Measurements from ENCODE around the gene PCSK7. TPM values are rescaled to one million over a fixed set of nuclear protein-coding genes. Genes with fewer than 3 reads are reported as not detected.

Gene PCSK7
- total and polyA plus RNA-seq, 4 experiments from 2014 or later: 33.3 to 325 (median 192) TPM

GRCh38 chr11:117221775-117222517 lies 9.9 kb downstream of the PCSK7 start:
- no peaks in the 10 kb centered on the region for H3K27me3 ChIP-seq (ENCODE audit: insufficient read depth, low read length)
- ChIA-PET CTCF (ENCODE audit: partially characterized antibody) (interaction anchor here (0.7 to 1.5 kb wide), 4 partner anchors 9 to 68 kb away, joined by 3 to 7 read pairs (median 3); partner anchors contain the start of gene PCSK7), POLR2A (ENCODE audit: partially characterized antibody) (interaction anchor here (3.9 kb wide), 1 partner anchor 9 kb away, joined by 26 read pairs; the partner anchor contains the start of gene PCSK7)
- H3K36me3 ChIP-seq (ENCODE audit: insufficient read depth, low read length): peaks cover 93% of the 10 kb centered on the region
- no peak for DNase-seq
- no peak overlapping the region for H3K4me3 Mint-ChIP-seq
- H3K4me1 ChIP-seq (ENCODE audit: insufficient read depth, low read length): peaks cover 9% of the 10 kb centered on the region
- no peak overlapping the region for H3K4me3 ChIP-seq (ENCODE audit: low read length in 2 of 2)
- H3K9me3 ChIP-seq (ENCODE audit: control insufficient read depth in 1 of 2, low read length in 2 of 2): no peaks in the 10 kb centered on the region
- no peaks in the 10 kb centered on the region for H3K9me3 Mint-ChIP-seq
- H3K27ac Mint-ChIP-seq: peak overlapping the region in 4 of 7 donors; percentile 18 to 65 (median 42)
- H3K36me3 Mint-ChIP-seq: peaks cover 74 to 93% of the 10 kb centered on the region in 2 donors
- intact Hi-C loops (cut with micrococcal nuclease): no loop called here
- no peaks in the 10 kb centered on the region for H3K27me3 Mint-ChIP-seq
- H3K4me1 Mint-ChIP-seq: peaks cover 6 to 18% (median 8%) of the 10 kb centered on the region in 4 donors
- no peak overlapping the region for H3K27ac ChIP-seq (ENCODE audit: low read depth, low read length)

- H3K36me3 ChIP-seq (ENCODE audit: insufficient read depth, low read length): peaks cover 93% of the 10 kb centered on the region
- Mint-ChIP-seq H3K4me1 (peaks cover under 1 to 10% (median 3%) of the 10 kb centered on the region in 4 donors), H3K27me3 (no peaks in the 10 kb centered on the region), H3K36me3 (peaks cover 70 to 92% of the 10 kb centered on the region in 2 donors), H3K4me3 (no peak overlapping the region), H3K9me3 (no peaks in the 10 kb centered on the region), H3K27ac (peak overlapping the region in 2 of 7 donors; percentile 2 to 73)
- CTCF ChIA-PET (ENCODE audit: partially characterized antibody): interaction anchor here (1.3 to 2.0 kb wide), 4 partner anchors 9 to 42 kb away, joined by 3 to 9 read pairs (median 6); partner anchors contain the start of genes PCSK7 and SIDT2
- no peaks in the 10 kb centered on the region for H3K27me3 ChIP-seq (ENCODE audit: insufficient read depth, low read length)
- no peaks in the 10 kb centered on the region for H3K9me3 ChIP-seq (ENCODE audit: control insufficient read depth in 1 of 2, low read length in 2 of 2)
- intact Hi-C loops (cut with micrococcal nuclease): no loop called here
- H3K4me1 ChIP-seq (ENCODE audit: insufficient read depth, low read length): peaks cover 2% of the 10 kb centered on the region
- H3K4me3 ChIP-seq (ENCODE audit: low read length in 2 of 2): no peak overlapping the region
- POLR2A ChIA-PET (ENCODE audit: partially characterized antibody): interaction anchor here (3.9 kb wide), 1 partner anchor 10 kb away, joined by 26 read pairs; the partner anchor contains the start of gene PCSK7
- no peak overlapping the region for H3K27ac ChIP-seq (ENCODE audit: low read depth, low read length)
- no peak for DNase-seq
Observed at GRCh38 chr11:117220999-117221774, 10.7 kb downstream of the PCSK7 start.

GRCh38 chr11:117220568-117220967 lies 11.3 kb downstream of the PCSK7 start:
- Histone ChIP-seq H3K27ac (ENCODE audit: low read depth, low read length) (no peak overlapping the region), H3K9me3 (ENCODE audit: control insufficient read depth in 1 of 2, low read length in 2 of 2) (no peaks in the 10 kb centered on the region), H3K4me1 (ENCODE audit: insufficient read depth, low read length) (no peaks in the 10 kb centered on the region), H3K36me3 (ENCODE audit: insufficient read depth, low read length) (peaks cover 95% of the 10 kb centered on the region), H3K4me3 (ENCODE audit: low read length in 2 of 2) (no peak overlapping the region), H3K27me3 (ENCODE audit: insufficient read depth, low read length) (no peaks in the 10 kb centered on the region)
- intact Hi-C loops (cut with micrococcal nuclease): no loop called here
- POLR2A ChIA-PET (ENCODE audit: partially characterized antibody): interaction anchor here (3.9 kb wide), 1 partner anchor 10 kb away, joined by 26 read pairs; the partner anchor contains the start of gene PCSK7
- peaks cover 68 to 91% of the 10 kb centered on the region in 2 donors for H3K36me3 Mint-ChIP-seq
- CTCF ChIA-PET (ENCODE audit: partially characterized antibody): interaction anchor here (1.6 to 2.0 kb wide), 2 partner anchors 9 to 41 kb away, joined by 4 to 9 read pairs; partner anchors contain the start of gene SIDT2
- no peaks in the 10 kb centered on the region for H3K9me3 Mint-ChIP-seq
- H3K4me3 Mint-ChIP-seq: no peak overlapping the region
- peaks cover 0 to 10% (median 3%) of the 10 kb centered on the region in 4 donors for H3K4me1 Mint-ChIP-seq
- peak overlapping the region in 2 of 7 donors; percentile 44 to 73 for H3K27ac Mint-ChIP-seq
- no peaks in the 10 kb centered on the region for H3K27me3 Mint-ChIP-seq
- DNase-seq: no peak

GRCh38 chr11:117219995-117220394 lies 11.9 kb downstream of the PCSK7 start:
- Histone ChIP-seq H3K27ac (ENCODE audit: low read depth, low read length) (no peak overlapping the region), H3K4me1 (ENCODE audit: insufficient read depth, low read length) (no peaks in the 10 kb centered on the region), H3K9me3 (ENCODE audit: control insufficient read depth in 1 of 2, low read length in 2 of 2) (no peaks in the 10 kb centered on the region), H3K27me3 (ENCODE audit: insufficient read depth, low read length) (no peaks in the 10 kb centered on the region), H3K36me3 (ENCODE audit: insufficient read depth, low read length) (peaks cover 89% of the 10 kb centered on the region), H3K4me3 (ENCODE audit: low read length in 2 of 2) (no peak overlapping the region)
- POLR2A ChIA-PET (ENCODE audit: partially characterized antibody): interaction anchor here (0.8 to 3.9 kb wide), 3 partner anchors 11 to 31 kb away, joined by 3 to 26 read pairs (median 3); partner anchors contain the start of gene PCSK7
- CTCF ChIA-PET (ENCODE audit: partially characterized antibody): interaction anchor here (0.9 to 2.2 kb wide), 4 partner anchors 8 to 41 kb away, joined by 3 to 9 read pairs (median 6); partner anchors contain the start of gene SIDT2
- H3K9me3 Mint-ChIP-seq: no peaks in the 10 kb centered on the region
- intact Hi-C loops (cut with micrococcal nuclease): no loop called here
- peak overlapping the region in 2 of 7 donors; percentile 44 to 57 for H3K27ac Mint-ChIP-seq
- H3K27me3 Mint-ChIP-seq: no peaks in the 10 kb centered on the region
- no peak overlapping the region for H3K4me3 Mint-ChIP-seq
- peaks cover 63 to 87% of the 10 kb centered on the region in 2 donors for H3K36me3 Mint-ChIP-seq
- H3K4me1 Mint-ChIP-seq: peaks cover 0 to 5% (median 3%) of the 10 kb centered on the region in 4 donors
- DNase-seq: no peak

- no peak for DNase-seq
- Histone ChIP-seq H3K4me1 (ENCODE audit: insufficient read depth, low read length) (no peaks in the 10 kb centered on the region), H3K27ac (ENCODE audit: low read depth, low read length) (no peak overlapping the region), H3K4me3 (ENCODE audit: low read length in 2 of 2) (no peak overlapping the region), H3K36me3 (ENCODE audit: insufficient read depth, low read length) (peaks cover 90% of the 10 kb centered on the region), H3K9me3 (ENCODE audit: control insufficient read depth in 1 of 2, low read length in 2 of 2) (no peaks in the 10 kb centered on the region), H3K27me3 (ENCODE audit: insufficient read depth, low read length) (no peaks in the 10 kb centered on the region)
- POLR2A ChIA-PET (ENCODE audit: partially characterized antibody): interaction anchor here (0.8 to 3.9 kb wide), 3 partner anchors 11 to 31 kb away, joined by 3 to 26 read pairs (median 3); partner anchors contain the start of gene PCSK7
- intact Hi-C loops (cut with micrococcal nuclease): no loop called here
- Mint-ChIP-seq H3K36me3 (peaks cover 63 to 87% of the 10 kb centered on the region in 2 donors), H3K4me1 (peaks cover 0 to 5% (median 3%) of the 10 kb centered on the region in 4 donors), H3K4me3 (no peak overlapping the region), H3K27me3 (no peaks in the 10 kb centered on the region), H3K9me3 (no peaks in the 10 kb centered on the region), H3K27ac (peak overlapping the region in 2 of 7 donors; percentile 68)
- CTCF ChIA-PET (ENCODE audit: partially characterized antibody): interaction anchor here (0.9 to 2.2 kb wide), 5 partner anchors 9 to 40 kb away, joined by 3 to 9 read pairs (median 4); partner anchors contain the start of gene SIDT2
Observed at GRCh38 chr11:117219455-117219854, 12.4 kb downstream of the PCSK7 start.

GRCh38 chr11:117219001-117219400 lies 12.9 kb downstream of the PCSK7 start:
- POLR2A ChIA-PET (ENCODE audit: partially characterized antibody): interaction anchor here (0.8 to 3.9 kb wide), 3 partner anchors 12 to 30 kb away, joined by 3 to 26 read pairs (median 3); partner anchors contain the start of gene PCSK7
- H3K36me3 Mint-ChIP-seq: peaks cover 63 to 87% of the 10 kb centered on the region in 2 donors
- no peaks in the 10 kb centered on the region for H3K4me1 ChIP-seq (ENCODE audit: insufficient read depth, low read length)
- H3K27ac ChIP-seq (ENCODE audit: low read depth, low read length): no peak overlapping the region
- H3K27ac Mint-ChIP-seq: peak overlapping the region in 3 of 7 donors; percentile 12 to 68 (median 36)
- no peak overlapping the region for H3K4me3 ChIP-seq (ENCODE audit: low read length in 2 of 2)
- H3K27me3 Mint-ChIP-seq: no peaks in the 10 kb centered on the region
- peaks cover 89% of the 10 kb centered on the region for H3K36me3 ChIP-seq (ENCODE audit: insufficient read depth, low read length)
- no peaks in the 10 kb centered on the region for H3K9me3 Mint-ChIP-seq
- CTCF ChIA-PET (ENCODE audit: partially characterized antibody): interaction anchor here (0.9 to 2.2 kb wide), 3 partner anchors 9 to 35 kb away, joined by 3 to 9 read pairs (median 3); no protein-coding TSS in a partner anchor
- H3K27me3 ChIP-seq (ENCODE audit: insufficient read depth, low read length): no peaks in the 10 kb centered on the region
- intact Hi-C loops (cut with micrococcal nuclease): no loop called here
- no peaks in the 10 kb centered on the region for H3K9me3 ChIP-seq (ENCODE audit: control insufficient read depth in 1 of 2, low read length in 2 of 2)
- DNase-seq: no peak
- H3K4me3 Mint-ChIP-seq: no peak overlapping the region
- H3K4me1 Mint-ChIP-seq: peaks cover 0 to 6% (median 2%) of the 10 kb centered on the region in 4 donors

All from CD4-positive, alpha-beta memory T cell (primary cell).